ENCODE data around the gene BCL2L2. TPM values are rescaled to one million over a fixed set of nuclear protein-coding genes. Genes with fewer than 3 reads are reported as not detected.
A peak's percentile ranks its signal among the peaks of the same experiment; 100 is the strongest.

Gene BCL2L2
- polyA plus RNA-seq, 1 donor (not counting 4 experiments of a cell fraction or from before 2014, with no cell fraction given), result 33.9 TPM

DNA sequence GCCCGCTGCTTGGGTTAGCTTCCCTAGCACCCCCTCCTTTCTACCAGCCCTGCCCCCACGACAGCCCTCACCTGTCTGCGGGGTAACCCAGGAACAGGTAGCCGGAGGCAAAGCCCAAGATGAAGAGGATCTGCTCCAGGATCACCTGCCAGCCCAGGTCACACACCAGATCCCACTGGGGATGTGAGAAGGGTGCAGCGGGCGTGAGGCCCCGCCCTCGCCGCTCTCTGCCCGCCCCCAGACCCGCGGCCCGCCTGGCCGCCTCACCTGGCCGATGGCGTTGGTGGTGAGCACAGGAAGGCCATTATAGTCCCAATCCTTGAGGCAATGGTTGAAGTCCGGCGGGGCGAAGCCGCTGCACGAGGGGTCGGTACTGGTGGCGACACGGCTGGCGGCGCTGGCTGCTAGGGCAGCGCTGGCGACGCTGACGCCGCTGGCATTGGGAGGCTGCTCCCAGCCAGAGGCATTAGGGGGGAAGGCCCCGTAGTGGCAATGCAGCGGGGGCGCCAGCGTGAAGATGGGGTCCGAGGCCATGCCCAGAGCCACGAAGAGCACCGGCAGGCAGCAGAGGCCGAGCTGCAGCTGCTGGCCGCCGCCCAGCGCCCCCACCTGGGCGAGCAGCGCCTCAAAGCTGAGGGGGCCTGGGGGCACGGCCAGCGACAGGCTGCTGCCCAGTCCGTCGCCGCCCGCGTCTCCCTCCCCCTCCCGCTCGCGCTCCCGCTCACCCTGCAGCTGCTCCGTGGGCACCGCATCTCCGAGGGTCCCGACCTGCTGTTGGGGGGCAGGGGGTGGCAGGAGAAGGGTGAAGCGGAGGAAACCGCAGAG lies 45.3 kb downstream of the BCL2L2 start:
- peaks cover 22% of the 10 kb centered on the region for H3K27me3 ChIP-seq (ENCODE audit: control insufficient read depth, extremely low read depth, insufficient read depth, low read length)
- DNase-seq (ENCODE audit: low read depth, low spot score) (no peak), FAIRE-seq (no peak)
- peaks cover 3% of the 10 kb centered on the region for H3K4me1 ChIP-seq (ENCODE audit: control insufficient read depth, extremely low read depth, insufficient read depth, low read length)
- no peaks in the 10 kb centered on the region for H3K9me1 ChIP-seq (ENCODE audit: control insufficient read depth, extremely low read depth, insufficient read depth, low read length)
- H4K20me1 ChIP-seq (ENCODE audit: control insufficient read depth, extremely low read depth, insufficient read depth, low read length), result no peaks in the 10 kb centered on the region
- H3K4me3 ChIP-seq (ENCODE audit: control insufficient read depth in 2 of 3, extremely low read depth in 1 of 3, insufficient read depth in 2 of 3, low read depth in 1 of 3, low read length in 3 of 3), result peak overlapping the region; percentile 38 to 55 (median 40)
- dilution Hi-C loops (cut with MboI; ENCODE audit: extremely low pct_ligation_motif_present, low sequenced_read_pairs), result no loop called here
- no peak overlapping the region for H3K27ac ChIP-seq (ENCODE audit: control insufficient read depth, insufficient read depth, low read length)
- H3K9ac ChIP-seq (ENCODE audit: control insufficient read depth, extremely low read depth, insufficient read depth, low read length), result no peak overlapping the region
- TF ChIP-seq, protein P1, sequence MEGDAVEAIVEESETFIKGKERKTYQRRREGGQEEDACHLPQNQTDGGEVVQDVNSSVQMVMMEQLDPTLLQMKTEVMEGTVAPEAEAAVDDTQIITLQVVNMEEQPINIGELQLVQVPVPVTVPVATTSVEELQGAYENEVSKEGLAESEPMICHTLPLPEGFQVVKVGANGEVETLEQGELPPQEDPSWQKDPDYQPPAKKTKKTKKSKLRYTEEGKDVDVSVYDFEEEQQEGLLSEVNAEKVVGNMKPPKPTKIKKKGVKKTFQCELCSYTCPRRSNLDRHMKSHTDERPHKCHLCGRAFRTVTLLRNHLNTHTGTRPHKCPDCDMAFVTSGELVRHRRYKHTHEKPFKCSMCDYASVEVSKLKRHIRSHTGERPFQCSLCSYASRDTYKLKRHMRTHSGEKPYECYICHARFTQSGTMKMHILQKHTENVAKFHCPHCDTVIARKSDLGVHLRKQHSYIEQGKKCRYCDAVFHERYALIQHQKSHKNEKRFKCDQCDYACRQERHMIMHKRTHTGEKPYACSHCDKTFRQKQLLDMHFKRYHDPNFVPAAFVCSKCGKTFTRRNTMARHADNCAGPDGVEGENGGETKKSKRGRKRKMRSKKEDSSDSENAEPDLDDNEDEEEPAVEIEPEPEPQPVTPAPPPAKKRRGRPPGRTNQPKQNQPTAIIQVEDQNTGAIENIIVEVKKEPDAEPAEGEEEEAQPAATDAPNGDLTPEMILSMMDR (optimal IDR thresholded peaks at IDR 0.05 in 1 of 3, IDR thresholded peaks at IDR 0.05 in 1 of 3, conservative IDR thresholded peaks at IDR 0.05 in 1 of 3; ENCODE audit: extremely low read depth in 1 of 3, insufficient read depth in 2 of 3, low read length in 3 of 3), result peak in 1 of 3 experiments; percentile 26
- TF ChIP-seq EZH2 (IDR thresholded peaks at IDR 0.05; ENCODE audit: low read length), result no peak
- no peaks in the 10 kb centered on the region for H3K36me3 ChIP-seq (ENCODE audit: control insufficient read depth in 2 of 2, extremely low read depth in 1 of 2, insufficient read depth in 2 of 2, low read length in 2 of 2)
- no peaks in the 10 kb centered on the region for H3K9me3 ChIP-seq (ENCODE audit: control insufficient read depth, low read depth, low read length)
- H2AFZ ChIP-seq (ENCODE audit: control insufficient read depth, low read length), result peak overlapping the region; percentile 53
- H3K4me2 ChIP-seq (ENCODE audit: control insufficient read depth, extremely low read depth, insufficient read depth, low read depth, low read length), result peak overlapping the region; percentile 68
- H3K79me2 ChIP-seq (ENCODE audit: control insufficient read depth, insufficient read depth, low read length), result no peaks in the 10 kb centered on the region

DNA sequence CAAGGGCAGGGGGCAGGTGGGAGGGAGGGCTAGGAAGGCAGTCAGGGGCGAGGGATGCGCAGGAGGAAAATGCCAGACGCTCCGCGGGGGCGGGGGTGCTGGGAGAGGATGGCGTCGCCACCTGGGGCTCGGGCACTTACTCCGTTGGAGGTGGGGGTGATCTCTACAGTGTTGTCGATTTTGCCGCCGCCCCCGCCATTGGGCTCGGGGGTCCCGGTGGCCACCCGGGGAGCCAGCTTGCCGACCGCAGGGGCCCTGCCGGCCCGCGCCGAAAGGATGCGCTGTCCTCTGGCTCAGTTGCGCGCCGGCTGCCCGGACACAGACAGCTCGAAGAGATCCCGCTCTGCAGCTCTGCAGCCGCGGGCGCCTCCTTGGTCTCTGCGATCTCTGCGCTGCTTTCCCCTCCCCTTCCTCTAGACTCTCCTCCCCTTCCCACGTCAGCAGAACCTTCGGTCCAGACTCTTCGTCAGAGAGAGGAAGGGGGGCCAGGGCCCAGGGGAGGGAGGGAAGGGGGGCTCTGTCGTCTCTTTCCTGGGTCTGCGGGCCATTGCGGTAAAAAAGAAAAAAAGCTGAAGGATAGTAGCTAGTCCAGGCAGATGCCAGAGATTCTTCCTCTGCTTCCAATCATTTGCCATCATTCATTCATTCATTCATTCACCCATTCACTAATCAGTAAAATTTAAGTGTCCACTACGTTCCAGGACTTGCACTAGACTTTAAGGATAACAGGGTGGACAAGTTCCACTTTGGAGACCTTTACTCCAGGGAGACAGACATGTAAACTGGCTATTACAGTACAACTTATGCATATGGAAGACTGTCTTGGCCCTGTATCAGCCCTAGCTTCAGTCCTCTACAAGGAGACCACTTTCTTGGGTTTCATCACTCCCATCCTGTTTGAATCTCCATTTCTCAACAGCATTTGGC lies 46.1 kb downstream of the BCL2L2 start, which contains the start of gene SLC22A17:
SLC22A17 (minus strand) TSS at position 382 of the 927 bp plus-strand sequence.
- H3K9ac ChIP-seq (ENCODE audit: control insufficient read depth, extremely low read depth, insufficient read depth, low read length), result no peak within 1 kb of the TSS
- peaks cover 0 to 2% of the 10 kb centered on the region in 2 experiments for H3K36me3 ChIP-seq (ENCODE audit: control insufficient read depth in 2 of 2, extremely low read depth in 1 of 2, insufficient read depth in 2 of 2, low read length in 2 of 2)
- H3K4me2 ChIP-seq (ENCODE audit: control insufficient read depth, extremely low read depth, insufficient read depth, low read depth, low read length), result peak within 1 kb of the TSS; percentile 68
- H4K20me1 ChIP-seq (ENCODE audit: control insufficient read depth, extremely low read depth, insufficient read depth, low read length), result no peaks in the 10 kb centered on the region
- H3K27ac ChIP-seq (ENCODE audit: control insufficient read depth, insufficient read depth, low read length), result no peak within 1 kb of the TSS
- no peaks in the 10 kb centered on the region for H3K79me2 ChIP-seq (ENCODE audit: control insufficient read depth, insufficient read depth, low read length)
- no peaks in the 10 kb centered on the region for H3K9me3 ChIP-seq (ENCODE audit: control insufficient read depth, low read depth, low read length)
- peaks cover 22% of the 10 kb centered on the region for H3K27me3 ChIP-seq (ENCODE audit: control insufficient read depth, extremely low read depth, insufficient read depth, low read length)
- FAIRE-seq (no peak), DNase-seq (ENCODE audit: low read depth, low spot score) (no peak)
- H2AFZ ChIP-seq (ENCODE audit: control insufficient read depth, low read length), result peak within 1 kb of the TSS; percentile 53
- H3K4me3 ChIP-seq (ENCODE audit: control insufficient read depth in 2 of 3, extremely low read depth in 1 of 3, insufficient read depth in 2 of 3, low read depth in 1 of 3, low read length in 3 of 3), result peak within 1 kb of the TSS; percentile 38 to 55 (median 40)
- dilution Hi-C loops (cut with MboI; ENCODE audit: extremely low pct_ligation_motif_present, low sequenced_read_pairs), result no loop called here
- H3K4me1 ChIP-seq (ENCODE audit: control insufficient read depth, extremely low read depth, insufficient read depth, low read length), result peaks cover 3% of the 10 kb centered on the region
- no peak for TF ChIP-seq EZH2 (IDR thresholded peaks at IDR 0.05; ENCODE audit: low read length)
- TF ChIP-seq, protein P1 (optimal IDR thresholded peaks at IDR 0.05 in 1 of 3, IDR thresholded peaks at IDR 0.05 in 1 of 3, conservative IDR thresholded peaks at IDR 0.05 in 1 of 3; ENCODE audit: extremely low read depth in 1 of 3, insufficient read depth in 2 of 3, low read length in 3 of 3), result peak in 1 of 3 experiments; percentile 20
- H3K9me1 ChIP-seq (ENCODE audit: control insufficient read depth, extremely low read depth, insufficient read depth, low read length), result no peaks in the 10 kb centered on the region

All from keratinocyte (primary cell).